Heart left ventricle (tissue), 13 donors: ENCODE results near the gene TEN1.

Source experiments
- POLR2A ChIP-seq, 2 donors: fragments of 450-650 bp; IDR thresholded peaks; one replicate each; pipeline ENCODE4 v1.6.1; 2017; ENCODE audit warnings: antibody characterized with exemption in 2 of 2, mild to moderate bottlenecking in 2 of 2, moderate library complexity in 2 of 2
- TF ChIP-seq, protein P1 (sequence below), 12 donors: fragments of 200-600 bp; sonication (generic) in 4 of 12; IDR thresholded peaks; one replicate each; pipeline versions ENCODE4 v1.5.0 to v1.8.0; 2018 to 2022; ENCODE audit warnings: antibody characterized with exemption in 12 of 12, mild to moderate bottlenecking in 5 of 12
- donor health status: ischemic (EF 13 %, LVEDD 7.1; RV severe dilation, severe dysfunction).
- donor health status: DM: no; HTN: yes; CAD: no.
- donor health status: DM: no; HTN: no; CAD: no.
- donor health status: ischemic (EF 25% LVEDD 6.9; RV normal size, moderate dysfunction).
- donor health status: ischemic (EF 25% LVEDD 5.7; RV mildly dilated, moderate dysfunction).
- donor health status: ischemic (EF 35%, LVEDD 5.7; RV mildly dilated, moderate dysfunction).
- donor health status: nonischemic (EF 11% LVEDD 7.7; RV severe dilation, severe dysfunction).
- donor health status: DM: yes; HTN: yes; CAD: no.
- donor health status: PGD.
- donor health status: ischemic (EF 29% LVEDD 5.4; RV normal size, mild dysfunction).
- donor health status: nonischemic (EF 23%, LVEDD 6.1; RV moderate dilation, normal function).

GRCh38 chr17:76007131-76007849 is 28.2 kb downstream of the TEN1 start:
- TF ChIP-seq, protein P1, sequence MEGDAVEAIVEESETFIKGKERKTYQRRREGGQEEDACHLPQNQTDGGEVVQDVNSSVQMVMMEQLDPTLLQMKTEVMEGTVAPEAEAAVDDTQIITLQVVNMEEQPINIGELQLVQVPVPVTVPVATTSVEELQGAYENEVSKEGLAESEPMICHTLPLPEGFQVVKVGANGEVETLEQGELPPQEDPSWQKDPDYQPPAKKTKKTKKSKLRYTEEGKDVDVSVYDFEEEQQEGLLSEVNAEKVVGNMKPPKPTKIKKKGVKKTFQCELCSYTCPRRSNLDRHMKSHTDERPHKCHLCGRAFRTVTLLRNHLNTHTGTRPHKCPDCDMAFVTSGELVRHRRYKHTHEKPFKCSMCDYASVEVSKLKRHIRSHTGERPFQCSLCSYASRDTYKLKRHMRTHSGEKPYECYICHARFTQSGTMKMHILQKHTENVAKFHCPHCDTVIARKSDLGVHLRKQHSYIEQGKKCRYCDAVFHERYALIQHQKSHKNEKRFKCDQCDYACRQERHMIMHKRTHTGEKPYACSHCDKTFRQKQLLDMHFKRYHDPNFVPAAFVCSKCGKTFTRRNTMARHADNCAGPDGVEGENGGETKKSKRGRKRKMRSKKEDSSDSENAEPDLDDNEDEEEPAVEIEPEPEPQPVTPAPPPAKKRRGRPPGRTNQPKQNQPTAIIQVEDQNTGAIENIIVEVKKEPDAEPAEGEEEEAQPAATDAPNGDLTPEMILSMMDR (IDR thresholded peaks at IDR 0.05), result no peak
- TF ChIP-seq POLR2A (IDR thresholded peaks at IDR 0.05), result no peak
